GM23338 (cell line): ENCODE data around the gene PTGER2.

Experiments used
- CTCF ChIP-seq, 2 experiments: fragments of 200-600 bp in 1 of 2; sonication (generic) in 1 of 2; conservative IDR thresholded peaks; 2 replicates each; pipeline versions ENCODE4 v1.5.1 to v1.6.1; 2016 to 2017; ENCODE audit warnings: antibody characterized with exemption in 2 of 2, low read depth in 2 of 2, mild to moderate bottlenecking in 2 of 2, moderate library complexity in 1 of 2
- EZH2phosphoT487 ChIP-seq: fragments of 200-600 bp; sonication (generic); IDR thresholded peaks from one replicate; pipeline ENCODE4 v1.8.1; 2018; ENCODE audit warnings: antibody characterized with exemption; ENCODE audit not compliant: unreplicated experiment
- POLR2AphosphoS5 ChIP-seq: IDR thresholded peaks from 2 replicates; pipeline ENCODE4 v1.6.1; 2016; ENCODE audit warnings: antibody characterized with exemption, low read depth
- REST ChIP-seq: IDR thresholded peaks from one replicate; pipeline ENCODE4 v1.6.1; 2018; ENCODE audit warnings: antibody characterized with exemption; ENCODE audit not compliant: unreplicated experiment
- STAT1 ChIP-seq: IDR thresholded peaks from one replicate; pipeline ENCODE4 v1.6.1; 2016; ENCODE audit warnings: antibody characterized with exemption; ENCODE audit not compliant: unreplicated experiment

GRCh38 chr14:52351233-52352060 lies 37.3 kb downstream of the PTGER2 start:
- no peak for TF ChIP-seq STAT1
- no peak for TF ChIP-seq POLR2AphosphoS5
- no peak for TF ChIP-seq CTCF (conservative IDR thresholded peaks at IDR 0.05; ENCODE audit: low read depth in 2 of 2)
- TF ChIP-seq REST = no peak
- TF ChIP-seq EZH2phosphoT487 = no peak
